GM20000 (cell line): ENCODE measurements around the gene JPH4.

ENCODE experiments used
- DNase-seq: peaks from one replicate; pipeline ENCODE4 v3.0.0; 2012; ENCODE audit warnings: low spot score
- CTCF ChIP-seq: IDR thresholded peaks from 2 replicates; pipeline ENCODE4 v1.5.1; 2012; ENCODE audit warnings: mild to moderate bottlenecking, control low read depth; ENCODE audit errors: extremely low read depth, missing control alignments

The JPH4 gene

GRCh38 chr14:23523229-23524016, 55.2 kb downstream of the JPH4 start:
- no peak for DNase-seq
- no peak for TF ChIP-seq CTCF

GRCh38 chr14:23522643-23523198, 55.9 kb downstream of the JPH4 start:
- no peak for TF ChIP-seq CTCF
- no peak for DNase-seq

- TF ChIP-seq CTCF = no peak
- no peak for DNase-seq
These were observed 56.6 kb downstream of the JPH4 start for GRCh38 chr14:23521785-23522640.

- TF ChIP-seq CTCF = no peak
- no peak for DNase-seq
These were observed 57.6 kb downstream of the JPH4 start for GRCh38 chr14:23520899-23521533.

- no peak for DNase-seq
These were observed 59.9 kb downstream of the JPH4 start for GRCh38 chr14:23518709-23519108.

More at GRCh38 chr14:23518709-23519108, 59.9 kb downstream of the JPH4 start:
- no peak for TF ChIP-seq CTCF
